Measurements from ENCODE around the gene CHPF. TPM values are rescaled to one million over a fixed set of nuclear protein-coding genes. Genes with fewer than 3 reads are reported as not detected.

Gene CHPF
- total and polyA plus RNA-seq, 10 of the 15 experiments (the other 5 are each of a cell fraction or from before 2014, with no cell fraction given), result 0.09 to 17.4 (median 8.3) TPM; not detected in 1

DNA sequence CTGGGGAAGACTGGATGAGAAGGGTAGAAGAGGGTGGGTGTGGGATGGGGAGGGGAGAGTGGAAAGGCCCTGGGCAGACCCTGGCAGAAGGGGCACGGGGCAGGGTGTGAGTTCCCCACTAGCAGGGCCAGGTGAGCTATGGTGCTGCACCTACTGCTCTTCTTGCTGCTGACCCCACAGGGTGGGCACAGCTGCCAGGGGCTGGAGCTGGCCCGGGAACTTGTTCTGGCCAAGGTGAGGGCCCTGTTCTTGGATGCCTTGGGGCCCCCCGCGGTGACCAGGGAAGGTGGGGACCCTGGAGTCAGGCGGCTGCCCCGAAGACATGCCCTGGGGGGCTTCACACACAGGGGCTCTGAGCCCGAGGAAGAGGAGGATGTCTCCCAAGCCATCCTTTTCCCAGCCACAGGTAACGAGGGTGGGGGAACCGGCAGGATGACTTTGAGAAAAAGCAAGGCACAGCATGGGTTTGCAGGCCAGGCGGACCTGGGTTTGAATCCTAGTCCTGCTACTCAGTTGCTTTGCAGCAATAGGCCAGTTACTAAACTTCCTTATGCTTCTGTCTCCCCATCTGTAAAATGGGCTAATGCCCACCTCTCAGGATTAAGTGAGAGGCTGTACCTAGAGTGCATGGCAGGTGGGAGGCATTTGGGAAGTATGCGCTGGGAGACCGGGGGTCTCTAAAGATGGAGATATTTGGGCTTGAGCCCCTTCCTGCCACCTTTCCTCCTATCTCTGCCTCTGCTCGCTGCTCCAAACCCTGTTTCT is 28.8 kb upstream of the CHPF start, which contains the start of gene INHA:
Gene INHA, plus strand, starts transcription at position 74 of the 765 bp plus-strand sequence. Its CDS starts 65 bp downstream, at position 139.
- H3K4me2 ChIP-seq (ENCODE audit: control insufficient read depth, insufficient read depth), result no peak within 1 kb of the TSS
- SMC1A ChIA-PET (ENCODE audit: uncharacterized antibody, unreplicated experiment), result no interaction called here
- peaks cover 2 to 5% of the 10 kb centered on the region in 2 experiments; a peak in 3 of 4 replicates for H3K27me3 ChIP-seq (replicated peaks in 1 of 2; ENCODE audit: control insufficient read depth in 2 of 2, insufficient read depth in 2 of 2, low read length in 1 of 2)
- BruUV-seq (replicated peaks), result no TSS peak
- ATAC-seq (no peak), DNase-seq (ENCODE audit: low read depth, low spot score) (no peak), FAIRE-seq (no peak)
- in situ Hi-C loops (cut with MboI), result no loop called here
- intact Hi-C loops (cut with micrococcal nuclease; ENCODE audit: unreplicated experiment), result no loop called here
- TF ChIP-seq DPF2 (IDR thresholded peaks at IDR 0.05) (no peak), POLR2A (IDR thresholded peaks at IDR 0.05; ENCODE audit: low read depth, low read length) (no peak), ESRRA (IDR thresholded peaks at IDR 0.05; ENCODE audit: low read length) (no peak), CREM (IDR thresholded peaks at IDR 0.05; ENCODE audit: low read depth) (no peak), HDGF (IDR thresholded peaks at IDR 0.05) (no peak), JUNB (IDR thresholded peaks at IDR 0.05) (no peak), ZBED1 (IDR thresholded peaks at IDR 0.05; ENCODE audit: borderline replicate concordance) (no peak)
- TF ChIP-seq, protein P1, sequence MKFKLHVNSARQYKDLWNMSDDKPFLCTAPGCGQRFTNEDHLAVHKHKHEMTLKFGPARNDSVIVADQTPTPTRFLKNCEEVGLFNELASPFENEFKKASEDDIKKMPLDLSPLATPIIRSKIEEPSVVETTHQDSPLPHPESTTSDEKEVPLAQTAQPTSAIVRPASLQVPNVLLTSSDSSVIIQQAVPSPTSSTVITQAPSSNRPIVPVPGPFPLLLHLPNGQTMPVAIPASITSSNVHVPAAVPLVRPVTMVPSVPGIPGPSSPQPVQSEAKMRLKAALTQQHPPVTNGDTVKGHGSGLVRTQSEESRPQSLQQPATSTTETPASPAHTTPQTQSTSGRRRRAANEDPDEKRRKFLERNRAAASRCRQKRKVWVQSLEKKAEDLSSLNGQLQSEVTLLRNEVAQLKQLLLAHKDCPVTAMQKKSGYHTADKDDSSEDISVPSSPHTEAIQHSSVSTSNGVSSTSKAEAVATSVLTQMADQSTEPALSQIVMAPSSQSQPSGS (IDR thresholded peaks at IDR 0.05; ENCODE audit: low read length), result no peak
- H3K9ac ChIP-seq (ENCODE audit: control insufficient read depth, insufficient read depth, low read length), result no peak within 1 kb of the TSS
- no peak within 1 kb of the TSS for H2AFZ ChIP-seq (ENCODE audit: control insufficient read depth, low read depth, low read length)
- no peak within 1 kb of the TSS for H3K4me3 ChIP-seq
- 53% methylated on average over 13 of the region's 13 CpGs for WGBS (ENCODE audit: insufficient coverage, insufficient replicate concordance, low lambda C conversion rate, missing lambda C conversion rate)
- no peaks in the 10 kb centered on the region for H4K20me1 ChIP-seq (ENCODE audit: control insufficient read depth, insufficient read depth)
- POLR2A ChIA-PET, result no interaction called here
- no peaks in the 10 kb centered on the region for H3K36me3 ChIP-seq (ENCODE audit: control insufficient read depth in 2 of 2, insufficient read depth in 2 of 2, low read length in 1 of 2)
- RAD21 ChIA-PET (ENCODE audit: unreplicated experiment), result no interaction called here
- CTCF ChIA-PET, result interaction anchor here (1.2 kb wide), 1 partner anchor 13 kb away, joined by 3 read pairs; no protein-coding TSS in a partner anchor
- H3K79me2 ChIP-seq (ENCODE audit: control insufficient read depth, insufficient read depth, low read length), result no peaks in the 10 kb centered on the region
- H3K27ac ChIP-seq (ENCODE audit: control insufficient read depth, insufficient read depth), result no peak within 1 kb of the TSS
- H3K4me1 ChIP-seq (ENCODE audit: control insufficient read depth, insufficient read depth, low read length), result no peaks in the 10 kb centered on the region
- no peaks in the 10 kb centered on the region for H3K9me3 ChIP-seq (replicated peaks; ENCODE audit: control insufficient read depth, insufficient read depth, low read length)

Measured in GM12878 (cell line).